ENCODE data around the gene KIF3C.
"Not testable (repeated sequence)": the region's sequence is repeated elsewhere in the genome, so short reads cannot be mapped to it uniquely, and the experiment has no call there.

GRCh38 chr2:25999406-25999805, 17.1 kb upstream of the KIF3C start:
- not testable (repeated sequence) for TF ChIP-seq CTCF, POLR2A (IDR thresholded peaks at IDR 0.05)

Measured in Peyer's patch (tissue), 4 donors.